GM12872 (cell line): ENCODE measurements around the gene EN1.

Experiments
- TF ChIP-seq, protein P1 (sequence below): IDR thresholded peaks from 3 replicates; pipeline ENCODE4 v1.5.1; 2011; ENCODE audit warnings: low read depth, mild to moderate bottlenecking, low read length, moderate library complexity; ENCODE audit not compliant: insufficient read depth

Gene EN1

DNA sequence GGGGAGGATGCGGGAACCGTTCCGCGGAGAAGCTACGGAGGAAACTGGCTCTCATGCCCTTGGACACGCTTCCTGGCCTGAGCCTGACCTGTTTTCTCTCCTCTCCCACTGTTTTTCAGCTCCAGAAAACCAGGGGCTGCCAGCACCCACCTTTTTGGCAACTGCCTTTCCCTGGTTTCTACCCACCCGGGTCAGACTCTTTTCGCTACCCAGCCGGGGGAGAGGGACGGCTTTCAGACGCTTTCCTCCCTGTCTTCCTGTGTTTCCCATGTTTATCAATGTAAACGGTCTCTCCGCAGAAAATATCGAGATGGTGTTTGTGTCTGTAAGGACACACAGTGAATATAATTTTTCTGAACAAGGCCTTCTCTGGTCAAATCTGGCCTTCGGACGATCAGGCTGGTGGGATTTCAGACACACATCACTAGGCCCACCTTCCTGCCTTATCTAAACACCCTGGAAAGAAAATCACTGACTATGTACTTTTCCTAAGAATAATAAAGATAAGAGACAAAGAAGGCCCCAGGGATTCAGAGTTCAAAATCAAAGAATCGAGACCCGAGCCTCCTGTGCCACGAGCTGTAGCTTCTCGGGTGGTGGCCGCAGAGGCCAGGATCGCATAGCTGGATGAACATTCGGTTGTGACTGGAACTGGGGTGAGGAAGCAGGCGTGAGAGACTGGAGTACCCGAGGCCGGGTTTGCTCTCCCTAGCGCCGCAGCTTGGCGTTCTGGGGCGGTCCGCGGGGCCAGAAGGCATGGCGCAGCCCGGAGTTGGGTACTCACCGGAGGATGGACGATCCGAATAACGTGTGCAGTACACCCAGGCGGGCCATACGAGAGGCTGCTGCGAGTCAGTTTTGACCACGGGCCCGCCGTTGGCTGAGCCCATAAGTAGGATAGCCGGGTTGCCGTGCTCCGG is 1.7 kb downstream of the EN1 start:
- TF ChIP-seq, protein P1, sequence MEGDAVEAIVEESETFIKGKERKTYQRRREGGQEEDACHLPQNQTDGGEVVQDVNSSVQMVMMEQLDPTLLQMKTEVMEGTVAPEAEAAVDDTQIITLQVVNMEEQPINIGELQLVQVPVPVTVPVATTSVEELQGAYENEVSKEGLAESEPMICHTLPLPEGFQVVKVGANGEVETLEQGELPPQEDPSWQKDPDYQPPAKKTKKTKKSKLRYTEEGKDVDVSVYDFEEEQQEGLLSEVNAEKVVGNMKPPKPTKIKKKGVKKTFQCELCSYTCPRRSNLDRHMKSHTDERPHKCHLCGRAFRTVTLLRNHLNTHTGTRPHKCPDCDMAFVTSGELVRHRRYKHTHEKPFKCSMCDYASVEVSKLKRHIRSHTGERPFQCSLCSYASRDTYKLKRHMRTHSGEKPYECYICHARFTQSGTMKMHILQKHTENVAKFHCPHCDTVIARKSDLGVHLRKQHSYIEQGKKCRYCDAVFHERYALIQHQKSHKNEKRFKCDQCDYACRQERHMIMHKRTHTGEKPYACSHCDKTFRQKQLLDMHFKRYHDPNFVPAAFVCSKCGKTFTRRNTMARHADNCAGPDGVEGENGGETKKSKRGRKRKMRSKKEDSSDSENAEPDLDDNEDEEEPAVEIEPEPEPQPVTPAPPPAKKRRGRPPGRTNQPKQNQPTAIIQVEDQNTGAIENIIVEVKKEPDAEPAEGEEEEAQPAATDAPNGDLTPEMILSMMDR: no peak

GRCh38 chr2:118845005-118845521 is 2.4 kb downstream of the EN1 start:
- TF ChIP-seq, protein P1: no peak

DNA sequence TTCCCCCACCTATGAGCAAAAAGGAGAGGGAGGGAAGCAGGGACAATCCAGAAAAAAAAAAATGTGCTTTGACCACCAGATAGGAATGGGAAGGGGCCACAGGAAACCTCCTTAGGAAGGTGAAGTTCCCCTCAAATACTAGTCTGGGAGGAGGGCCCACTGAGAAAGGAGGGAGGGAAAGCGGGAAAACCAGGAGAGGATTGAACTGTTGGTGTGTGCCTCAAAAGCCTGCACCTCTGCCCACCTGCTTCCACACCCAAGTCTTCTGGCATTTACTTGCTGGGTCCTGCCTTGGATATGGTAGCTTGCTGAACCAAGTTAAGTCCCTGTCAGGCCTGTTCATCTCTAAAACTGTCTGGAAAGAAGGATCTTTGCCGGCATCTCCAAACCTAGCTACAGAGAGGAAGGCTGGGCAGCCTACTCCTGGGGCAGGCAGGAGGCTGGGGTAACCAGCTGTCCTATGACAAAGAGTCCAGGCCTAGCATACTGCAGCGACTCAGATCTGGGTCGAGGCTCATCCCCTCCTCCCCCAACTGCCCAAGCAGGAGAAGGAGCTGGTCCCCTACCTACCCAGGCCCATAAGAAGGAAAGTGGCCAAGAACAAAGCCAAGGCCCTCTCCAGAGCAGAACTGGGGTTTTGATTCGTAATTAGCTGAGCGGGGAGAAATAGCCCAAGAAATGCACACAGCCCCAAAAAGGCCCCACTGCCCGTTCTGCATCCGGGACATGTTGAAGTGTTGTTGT is 3.0 kb downstream of the EN1 start:
- TF ChIP-seq, protein P1: no peak

GRCh38 chr2:118843483-118844132 is 3.8 kb downstream of the EN1 start:
- TF ChIP-seq, protein P1: no peak

GRCh38 chr2:118842661-118843482 is 4.6 kb downstream of the EN1 start:
- TF ChIP-seq, protein P1: no peak

GRCh38 chr2:118841828-118842461 is 5.5 kb downstream of the EN1 start:
- TF ChIP-seq, protein P1: no peak
